Neural cell (in vitro differentiated cells): Measurements from ENCODE around the gene LSAMP.

Experiments
- EZH2 ChIP-seq: fragments of 200-600, 300-800 bp; shearing (Covaris generic), sonication (generic); IDR thresholded peaks from 2 replicates; pipeline ENCODE4 v1.6.1; 2014; ENCODE audit warnings: antibody characterized with exemption, low read length, borderline replicate concordance, mild to moderate bottlenecking; ENCODE audit not compliant: insufficient read depth, poor library complexity, severe bottlenecking
- TF ChIP-seq, protein P1 (sequence below): fragments of 450-650 bp; IDR thresholded peaks from 2 replicates; pipeline ENCODE4 v1.5.1; 2014; ENCODE audit warnings: antibody characterized with exemption, mild to moderate bottlenecking, moderate library complexity; ENCODE audit not compliant: poor library complexity, severe bottlenecking

DNA sequence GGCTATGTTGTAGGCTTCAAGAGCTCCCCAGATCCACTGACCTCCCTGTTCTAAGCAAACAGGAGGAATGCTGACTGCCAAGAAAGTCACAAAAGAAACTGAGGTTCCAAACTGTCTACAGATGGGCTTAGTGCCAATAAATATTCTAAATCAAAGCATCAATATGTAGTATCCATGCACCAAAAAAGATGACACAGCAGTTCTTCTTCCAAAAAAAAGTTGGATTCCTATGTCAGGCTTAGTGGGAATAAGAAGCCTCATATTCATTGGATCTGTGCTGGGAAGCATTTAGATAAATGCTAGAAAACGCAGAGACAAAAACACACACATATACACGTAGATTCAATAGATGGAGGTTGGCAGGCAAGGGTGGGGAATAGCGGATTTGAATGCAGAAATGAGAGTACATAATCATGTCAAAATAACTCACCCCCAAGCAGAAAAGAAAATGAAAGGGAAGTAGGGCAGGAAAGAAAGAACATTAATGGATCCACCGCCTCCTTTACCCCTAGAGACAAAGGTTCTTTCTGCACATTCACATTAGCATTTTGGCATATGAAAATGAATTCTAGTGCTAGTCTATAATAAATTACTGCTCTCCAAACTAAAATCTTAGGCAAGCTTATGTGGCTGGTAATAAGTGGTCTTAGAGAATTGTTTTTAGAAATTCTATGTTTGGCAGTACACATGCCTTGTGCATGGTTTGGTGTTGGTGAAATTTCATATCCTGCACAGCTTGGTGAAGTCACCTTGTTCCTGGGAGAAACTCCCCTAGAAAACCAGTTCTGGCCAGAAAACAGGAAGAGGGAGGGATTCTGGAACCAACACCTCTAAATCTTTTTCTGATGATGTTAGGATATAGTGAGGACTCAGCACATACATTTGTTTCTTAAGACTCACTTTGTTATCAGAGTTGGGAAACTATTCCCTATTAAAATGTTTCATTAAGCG, 283.4 kb downstream of the LSAMP start:
- TF ChIP-seq EZH2 = no peak
- TF ChIP-seq, protein P1, sequence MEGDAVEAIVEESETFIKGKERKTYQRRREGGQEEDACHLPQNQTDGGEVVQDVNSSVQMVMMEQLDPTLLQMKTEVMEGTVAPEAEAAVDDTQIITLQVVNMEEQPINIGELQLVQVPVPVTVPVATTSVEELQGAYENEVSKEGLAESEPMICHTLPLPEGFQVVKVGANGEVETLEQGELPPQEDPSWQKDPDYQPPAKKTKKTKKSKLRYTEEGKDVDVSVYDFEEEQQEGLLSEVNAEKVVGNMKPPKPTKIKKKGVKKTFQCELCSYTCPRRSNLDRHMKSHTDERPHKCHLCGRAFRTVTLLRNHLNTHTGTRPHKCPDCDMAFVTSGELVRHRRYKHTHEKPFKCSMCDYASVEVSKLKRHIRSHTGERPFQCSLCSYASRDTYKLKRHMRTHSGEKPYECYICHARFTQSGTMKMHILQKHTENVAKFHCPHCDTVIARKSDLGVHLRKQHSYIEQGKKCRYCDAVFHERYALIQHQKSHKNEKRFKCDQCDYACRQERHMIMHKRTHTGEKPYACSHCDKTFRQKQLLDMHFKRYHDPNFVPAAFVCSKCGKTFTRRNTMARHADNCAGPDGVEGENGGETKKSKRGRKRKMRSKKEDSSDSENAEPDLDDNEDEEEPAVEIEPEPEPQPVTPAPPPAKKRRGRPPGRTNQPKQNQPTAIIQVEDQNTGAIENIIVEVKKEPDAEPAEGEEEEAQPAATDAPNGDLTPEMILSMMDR = no peak
